22Rv1 (cell line): ENCODE results near the gene CCSER1.

ENCODE experiments used
- H3K27ac ChIP-seq: fragments of 450-650 bp; 2 replicates; pipeline ENCODE4 v1.5.1; 2017
- ZFX ChIP-seq: fragments of 450-650 bp; IDR thresholded peaks from 2 replicates; pipeline ENCODE4 v1.6.1; 2017; ENCODE audit warnings: antibody characterized with exemption, borderline replicate concordance
- TF ChIP-seq, protein P1 (sequence below): fragments of 450-650 bp; IDR thresholded peaks from 2 replicates; pipeline ENCODE4 v1.5.1; 2017; ENCODE audit warnings: mild to moderate bottlenecking

Gene CCSER1

GRCh38 chr4:90970021-90970420, 842.8 kb downstream of the CCSER1 start:
- TF ChIP-seq, protein P1, sequence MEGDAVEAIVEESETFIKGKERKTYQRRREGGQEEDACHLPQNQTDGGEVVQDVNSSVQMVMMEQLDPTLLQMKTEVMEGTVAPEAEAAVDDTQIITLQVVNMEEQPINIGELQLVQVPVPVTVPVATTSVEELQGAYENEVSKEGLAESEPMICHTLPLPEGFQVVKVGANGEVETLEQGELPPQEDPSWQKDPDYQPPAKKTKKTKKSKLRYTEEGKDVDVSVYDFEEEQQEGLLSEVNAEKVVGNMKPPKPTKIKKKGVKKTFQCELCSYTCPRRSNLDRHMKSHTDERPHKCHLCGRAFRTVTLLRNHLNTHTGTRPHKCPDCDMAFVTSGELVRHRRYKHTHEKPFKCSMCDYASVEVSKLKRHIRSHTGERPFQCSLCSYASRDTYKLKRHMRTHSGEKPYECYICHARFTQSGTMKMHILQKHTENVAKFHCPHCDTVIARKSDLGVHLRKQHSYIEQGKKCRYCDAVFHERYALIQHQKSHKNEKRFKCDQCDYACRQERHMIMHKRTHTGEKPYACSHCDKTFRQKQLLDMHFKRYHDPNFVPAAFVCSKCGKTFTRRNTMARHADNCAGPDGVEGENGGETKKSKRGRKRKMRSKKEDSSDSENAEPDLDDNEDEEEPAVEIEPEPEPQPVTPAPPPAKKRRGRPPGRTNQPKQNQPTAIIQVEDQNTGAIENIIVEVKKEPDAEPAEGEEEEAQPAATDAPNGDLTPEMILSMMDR: no peak
- TF ChIP-seq ZFX: no peak
- no peak overlapping the region for H3K27ac ChIP-seq

GRCh38 chr4:90977726-90978125, 850.5 kb downstream of the CCSER1 start:
- no peak overlapping the region for H3K27ac ChIP-seq
- TF ChIP-seq ZFX: no peak
- TF ChIP-seq, protein P1: no peak

DNA sequence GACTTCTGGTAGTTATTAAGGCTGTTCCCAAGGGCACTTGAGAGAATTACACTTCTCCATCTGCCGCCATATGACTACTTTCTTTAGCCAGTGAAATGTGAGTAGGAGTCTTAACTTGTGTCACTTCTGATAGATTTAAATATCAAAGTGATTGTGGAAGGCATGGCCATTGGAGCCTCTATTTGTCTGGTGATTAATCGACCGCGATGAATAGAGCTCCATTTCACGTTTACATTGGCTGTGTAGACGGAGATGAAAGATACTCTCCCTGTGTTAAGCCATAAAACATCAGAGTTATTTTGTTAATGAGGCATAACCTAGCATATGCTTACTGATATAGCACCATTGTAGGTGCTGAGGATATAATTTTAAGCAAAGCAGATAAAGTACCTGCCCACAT, 852.4 kb downstream of the CCSER1 start:
- no peak overlapping the region for H3K27ac ChIP-seq
- TF ChIP-seq, protein P1: no peak

GRCh38 chr4:90982813-90983212, 855.6 kb downstream of the CCSER1 start:
- TF ChIP-seq, protein P1: no peak
- no peak for TF ChIP-seq ZFX
- H3K27ac ChIP-seq: no peak overlapping the region

DNA sequence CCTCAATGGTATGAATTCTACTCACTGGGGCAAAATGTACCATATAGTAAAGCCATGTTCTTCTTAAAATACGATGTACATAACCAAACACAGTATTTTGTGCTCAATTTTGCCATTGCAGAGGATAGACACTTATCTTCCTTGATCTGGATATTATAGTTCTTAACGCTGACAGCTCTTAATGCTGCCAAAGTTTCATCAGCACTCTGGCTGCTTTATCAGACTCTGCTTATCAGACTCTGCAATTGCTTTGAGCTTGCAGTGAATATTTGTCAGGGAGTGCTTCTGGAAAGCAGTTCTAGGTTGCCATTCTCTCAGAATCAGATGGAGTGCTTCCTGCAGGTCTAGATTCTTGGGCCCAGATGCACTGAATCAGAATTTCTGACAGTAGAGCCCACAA, 863.1 kb downstream of the CCSER1 start:
- H3K27ac ChIP-seq: no peak overlapping the region
- no peak for TF ChIP-seq ZFX
- TF ChIP-seq, protein P1: no peak

GRCh38 chr4:90992213-90992612, 865.0 kb downstream of the CCSER1 start:
- TF ChIP-seq ZFX: no peak
- TF ChIP-seq, protein P1: no peak

DNA sequence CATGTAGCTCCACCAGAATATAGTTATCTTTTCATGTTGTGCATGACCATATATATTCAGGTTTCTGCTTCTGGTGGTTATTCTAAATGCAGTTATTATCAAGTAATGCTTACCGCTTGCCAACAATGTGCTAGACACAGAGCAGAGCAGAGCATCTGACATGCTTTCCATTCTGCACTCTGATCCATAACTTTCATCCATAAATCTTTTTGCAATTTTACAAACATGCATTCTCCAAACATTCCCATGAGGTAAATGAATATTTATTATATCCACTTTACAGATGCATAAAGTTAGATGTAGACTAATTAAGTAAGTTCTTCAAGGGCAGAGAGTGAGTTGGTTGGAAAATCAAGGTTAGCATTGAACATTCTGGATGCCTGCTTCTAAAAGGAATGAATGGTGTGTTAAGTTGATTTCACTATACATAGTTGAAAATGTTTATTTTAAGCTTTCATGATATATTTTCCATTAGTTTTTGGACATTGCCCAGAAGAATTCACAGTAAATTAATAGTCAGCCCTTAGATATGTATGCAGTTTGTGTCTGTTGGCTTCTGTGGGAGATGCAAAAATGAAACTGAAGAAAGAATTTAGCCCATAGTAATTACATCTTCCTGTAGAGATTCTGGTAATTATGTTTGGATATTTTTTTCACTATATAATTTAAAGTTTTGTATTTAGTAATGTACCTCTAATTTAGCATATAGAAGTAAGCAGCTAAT, 867.8 kb downstream of the CCSER1 start:
- TF ChIP-seq, protein P1: no peak
- TF ChIP-seq ZFX: no peak

More at GRCh38 chr4:90992213-90992612, 865.0 kb downstream of the CCSER1 start:
- H3K27ac ChIP-seq: no peak overlapping the region

More for the DNA sequence above, 867.8 kb downstream of the CCSER1 start:
- no peak overlapping the region for H3K27ac ChIP-seq
